DOHH2 (cell line): ENCODE measurements around the gene EIF3F.

ENCODE experiments used
- H3F3A ChIP-seq: fragments of 200-600 bp; sonication (generic), shearing (Covaris generic); 2 replicates; pipeline ENCODE4 v1.6.0; 2016; ENCODE audit warnings: antibody characterized with exemption, mild to moderate bottlenecking; ENCODE audit not compliant: control insufficient read depth, insufficient read depth
- H3K27ac ChIP-seq: fragments of 200-600 bp; sonication (generic); 2 replicates; pipeline ENCODE4 v1.5.1; 2014; ENCODE audit warnings: low read depth, mild to moderate bottlenecking, low read length, moderate library complexity
- H3K27me3 ChIP-seq: fragments of 200-600 bp; sonication (generic); 2 replicates; pipeline ENCODE4 v1.6.1; 2014; ENCODE audit warnings: mild to moderate bottlenecking, low read length, mixed read lengths; ENCODE audit not compliant: control insufficient read depth
- H3K36me3 ChIP-seq: fragments of 200-600 bp; sonication (generic); 2 replicates; pipeline ENCODE4 v1.6.1; 2014; ENCODE audit warnings: mild to moderate bottlenecking, low read length, moderate library complexity, mixed read lengths; ENCODE audit not compliant: control insufficient read depth
- H3K4me1 ChIP-seq: fragments of 200-600 bp; sonication (generic); 2 replicates; pipeline ENCODE4 v1.6.1; 2014; ENCODE audit warnings: mild to moderate bottlenecking, low read length, mixed read lengths; ENCODE audit not compliant: control insufficient read depth
- H3K4me2 ChIP-seq: fragments of 200-600 bp; sonication (generic); 2 replicates; pipeline ENCODE4 v1.6.0; 2014; ENCODE audit warnings: mild to moderate bottlenecking, low read length, moderate library complexity
- H3K4me3 ChIP-seq: fragments of 200-600 bp; sonication (generic); 2 replicates; pipeline ENCODE4 v1.5.1; 2014; ENCODE audit warnings: mild to moderate bottlenecking, low read length, mixed read lengths
- H3K79me2 ChIP-seq: fragments of 200-600 bp; sonication (generic); 2 replicates; pipeline ENCODE4 v1.6.1; 2014; ENCODE audit warnings: mild to moderate bottlenecking, low read length, mixed read lengths; ENCODE audit not compliant: control insufficient read depth
- H3K9me2 ChIP-seq: fragments of 200-600 bp; sonication (generic); replicated peaks from 2 replicates; pipeline ENCODE4 v1.6.1; 2014; ENCODE audit warnings: mild to moderate bottlenecking, low read length, mixed read lengths; ENCODE audit not compliant: control insufficient read depth
- H3K9me3 ChIP-seq: fragments of 200-600 bp; sonication (generic); 2 replicates; pipeline ENCODE4 v1.6.1; 2014; ENCODE audit warnings: antibody characterized with exemption, low read length, mixed read lengths; ENCODE audit not compliant: control insufficient read depth, insufficient read depth
- H4K20me1 ChIP-seq: fragments of 200-600 bp; sonication (generic); 2 replicates; pipeline ENCODE4 v1.6.0; 2014; ENCODE audit warnings: low read depth, mild to moderate bottlenecking, antibody characterized with exemption, low read length, moderate library complexity; ENCODE audit not compliant: control insufficient read depth, insufficient read depth
- EZH2phosphoT487 ChIP-seq: fragments of 200-600 bp; sonication (generic); IDR thresholded peaks from 2 replicates; pipeline ENCODE4 v1.6.1; 2017; ENCODE audit warnings: borderline replicate concordance, mild to moderate bottlenecking, antibody characterized with exemption, low read length, moderate library complexity, mixed read lengths
- TF ChIP-seq, protein P1 (sequence below): fragments of 200-600 bp; sonication (generic); IDR thresholded peaks from one replicate; pipeline ENCODE4 v1.5.1; 2014; ENCODE audit warnings: antibody characterized with exemption, mild to moderate bottlenecking, low read depth, low read length; ENCODE audit not compliant: poor library complexity, severe bottlenecking

EIF3F gene

DNA sequence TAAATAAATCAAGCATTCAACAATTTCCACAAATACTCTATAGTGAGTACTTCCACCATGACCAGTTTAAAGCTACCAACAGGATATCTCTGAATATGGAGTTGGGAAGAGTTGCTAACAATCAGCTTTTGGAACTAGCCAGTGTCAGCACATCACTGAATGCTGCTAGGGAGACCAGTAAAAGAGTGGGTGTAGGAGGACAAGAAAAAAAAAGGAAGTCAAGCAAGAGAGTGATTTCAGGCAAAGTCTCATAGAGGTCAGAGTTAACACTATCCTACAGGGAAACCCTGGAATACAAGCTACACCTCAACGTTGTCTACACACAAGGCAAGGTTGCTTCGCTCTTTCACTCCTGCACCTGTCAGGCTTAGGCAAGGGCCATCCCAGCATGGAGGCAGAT is 24.2 kb downstream of the EIF3F start:
- Histone ChIP-seq H3K27ac (no peak overlapping the region), H3K4me1 (no peaks in the 10 kb centered on the region), H3K9me2 (no peaks in the 10 kb centered on the region), H3F3A (no peaks in the 10 kb centered on the region), H3K79me2 (no peaks in the 10 kb centered on the region), H3K27me3 (peaks cover 11% of the 10 kb centered on the region), H3K4me3 (no peak overlapping the region), H3K36me3 (no peaks in the 10 kb centered on the region), H3K9me3 (no peaks in the 10 kb centered on the region), H4K20me1 (no peaks in the 10 kb centered on the region), H3K4me2 (no peak overlapping the region)
- TF ChIP-seq, protein P1, sequence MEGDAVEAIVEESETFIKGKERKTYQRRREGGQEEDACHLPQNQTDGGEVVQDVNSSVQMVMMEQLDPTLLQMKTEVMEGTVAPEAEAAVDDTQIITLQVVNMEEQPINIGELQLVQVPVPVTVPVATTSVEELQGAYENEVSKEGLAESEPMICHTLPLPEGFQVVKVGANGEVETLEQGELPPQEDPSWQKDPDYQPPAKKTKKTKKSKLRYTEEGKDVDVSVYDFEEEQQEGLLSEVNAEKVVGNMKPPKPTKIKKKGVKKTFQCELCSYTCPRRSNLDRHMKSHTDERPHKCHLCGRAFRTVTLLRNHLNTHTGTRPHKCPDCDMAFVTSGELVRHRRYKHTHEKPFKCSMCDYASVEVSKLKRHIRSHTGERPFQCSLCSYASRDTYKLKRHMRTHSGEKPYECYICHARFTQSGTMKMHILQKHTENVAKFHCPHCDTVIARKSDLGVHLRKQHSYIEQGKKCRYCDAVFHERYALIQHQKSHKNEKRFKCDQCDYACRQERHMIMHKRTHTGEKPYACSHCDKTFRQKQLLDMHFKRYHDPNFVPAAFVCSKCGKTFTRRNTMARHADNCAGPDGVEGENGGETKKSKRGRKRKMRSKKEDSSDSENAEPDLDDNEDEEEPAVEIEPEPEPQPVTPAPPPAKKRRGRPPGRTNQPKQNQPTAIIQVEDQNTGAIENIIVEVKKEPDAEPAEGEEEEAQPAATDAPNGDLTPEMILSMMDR = no peak
- TF ChIP-seq EZH2phosphoT487 = no peak

DNA sequence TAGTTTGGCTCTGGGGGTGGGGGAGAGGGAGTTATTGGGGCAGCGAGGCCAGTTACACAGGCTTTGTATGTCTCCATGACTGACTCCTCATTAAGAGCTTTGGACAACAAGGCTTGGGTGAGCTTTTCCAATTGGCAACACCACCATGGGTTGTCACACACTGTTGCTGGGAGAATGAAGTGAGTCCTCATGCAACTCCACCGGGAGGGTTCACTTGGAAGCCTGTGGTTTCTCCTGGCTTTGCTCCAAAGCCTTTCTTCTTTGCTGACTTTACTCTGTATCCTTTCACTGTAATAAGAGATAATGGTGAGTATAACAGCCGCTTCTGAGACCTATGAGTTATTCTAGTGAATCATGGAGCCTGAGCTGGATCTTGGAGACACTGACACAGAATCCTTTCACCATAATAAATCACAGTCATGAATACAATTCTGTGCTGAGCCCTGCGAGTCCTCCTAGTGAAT is 24.9 kb downstream of the EIF3F start:
- Histone ChIP-seq H3K4me1 (no peaks in the 10 kb centered on the region), H3K27ac (no peak overlapping the region), H3K36me3 (no peaks in the 10 kb centered on the region), H3K9me2 (no peaks in the 10 kb centered on the region), H4K20me1 (no peaks in the 10 kb centered on the region), H3K9me3 (no peaks in the 10 kb centered on the region), H3K4me3 (no peak overlapping the region), H3F3A (no peaks in the 10 kb centered on the region), H3K4me2 (no peak overlapping the region), H3K79me2 (no peaks in the 10 kb centered on the region), H3K27me3 (peaks cover 15% of the 10 kb centered on the region)
- TF ChIP-seq EZH2phosphoT487 = no peak
- TF ChIP-seq, protein P1 = no peak

DNA sequence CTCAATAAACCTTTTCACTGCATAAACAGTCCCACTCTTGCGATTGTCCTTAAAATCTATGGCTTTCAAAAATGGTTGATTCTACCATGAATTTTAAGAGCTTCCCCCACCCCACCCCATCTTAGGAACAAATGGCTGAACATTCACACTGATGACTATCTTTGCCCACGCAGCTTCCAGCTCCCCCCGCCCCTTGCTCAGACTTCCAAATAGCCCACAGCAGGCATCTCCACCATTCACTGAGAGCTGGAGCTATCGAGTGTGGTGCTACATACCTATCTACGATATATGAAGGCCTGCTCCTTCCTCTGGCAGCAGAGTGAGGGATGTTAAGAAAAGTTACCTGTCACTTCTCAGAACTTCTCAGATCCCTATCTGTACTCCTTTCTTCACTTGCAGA is 26.7 kb downstream of the EIF3F start:
- Histone ChIP-seq H4K20me1 (no peaks in the 10 kb centered on the region), H3F3A (no peaks in the 10 kb centered on the region), H3K36me3 (no peaks in the 10 kb centered on the region), H3K9me3 (no peaks in the 10 kb centered on the region), H3K27me3 (peaks cover 30% of the 10 kb centered on the region), H3K4me3 (no peak overlapping the region), H3K79me2 (no peaks in the 10 kb centered on the region), H3K27ac (no peak overlapping the region), H3K9me2 (no peaks in the 10 kb centered on the region), H3K4me2 (no peak overlapping the region), H3K4me1 (no peaks in the 10 kb centered on the region)
- TF ChIP-seq, protein P1 = no peak
- TF ChIP-seq EZH2phosphoT487 = no peak
